GM23338 (cell line): Measurements from ENCODE around the gene RPA1.

Source experiments
- CREB1 ChIP-seq: fragments of 250-450 bp; sonication (Bioruptor Pico); IDR thresholded peaks from 2 replicates; pipeline ENCODE4 v1.5.0; 2020; ENCODE audit warnings: low read depth, mild to moderate bottlenecking, moderate library complexity
- CTCF ChIP-seq, 2 experiments: fragments of 200-600 bp in 1 of 2; sonication (generic) in 1 of 2; conservative IDR thresholded peaks; 2 replicates each; pipeline versions ENCODE4 v1.5.1 to v1.6.1; 2016 to 2017; ENCODE audit warnings: antibody characterized with exemption in 2 of 2, low read depth in 2 of 2, mild to moderate bottlenecking in 2 of 2, moderate library complexity in 1 of 2
- EZH2 ChIP-seq: fragments of 200-600 bp; sonication (generic); IDR thresholded peaks from one replicate; pipeline ENCODE4 v1.8.0; 2017; ENCODE audit warnings: antibody characterized with exemption, mild to moderate bottlenecking, low read depth; ENCODE audit not compliant: unreplicated experiment
- EZH2phosphoT487 ChIP-seq: fragments of 200-600 bp; sonication (generic); IDR thresholded peaks from one replicate; pipeline ENCODE4 v1.8.1; 2018; ENCODE audit warnings: antibody characterized with exemption; ENCODE audit not compliant: unreplicated experiment
- JUNB ChIP-seq: IDR thresholded peaks from one replicate; pipeline ENCODE4 v1.6.1; 2016; ENCODE audit warnings: antibody characterized with exemption; ENCODE audit not compliant: unreplicated experiment
- POLR2AphosphoS5 ChIP-seq: IDR thresholded peaks from 2 replicates; pipeline ENCODE4 v1.6.1; 2016; ENCODE audit warnings: antibody characterized with exemption, low read depth
- STAT1 ChIP-seq: IDR thresholded peaks from one replicate; pipeline ENCODE4 v1.6.1; 2016; ENCODE audit warnings: antibody characterized with exemption; ENCODE audit not compliant: unreplicated experiment

DNA sequence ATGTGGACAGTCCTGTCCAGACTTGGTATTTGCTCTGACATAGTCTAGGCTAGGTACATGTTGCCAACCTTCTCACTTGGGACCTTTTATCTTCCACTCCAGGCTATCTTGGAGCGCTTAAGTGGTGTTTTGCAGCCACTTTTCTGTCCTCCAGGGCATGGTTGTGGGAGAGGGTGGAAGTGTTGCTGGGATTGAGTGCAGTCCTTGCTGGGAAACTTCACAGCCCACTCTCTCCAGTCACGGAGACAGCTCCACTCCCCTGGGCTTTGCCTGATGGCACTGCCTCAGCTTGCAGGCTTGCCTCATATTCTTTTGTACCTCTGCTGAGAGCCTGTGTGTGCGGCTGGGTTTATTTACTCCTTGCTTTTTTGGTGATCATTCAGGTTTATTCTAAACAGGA is 17.4 kb downstream of the RPA1 start:
- TF ChIP-seq CTCF (conservative IDR thresholded peaks at IDR 0.05; ENCODE audit: low read depth in 2 of 2) (no peak), EZH2 (no peak), POLR2AphosphoS5 (no peak), STAT1 (no peak), CREB1 (CRISPR knock-in tag) (no peak), EZH2phosphoT487 (no peak), JUNB (no peak)
